SK-N-SH (cell line): ENCODE results near the gene LIPA. TPM values are rescaled to one million over a fixed set of nuclear protein-coding genes. Genes with fewer than 3 reads are reported as not detected.

Source experiments
- CTCF ChIA-PET: fragments of 300-600, 350-600 bp; formaldehyde crosslinking; extraction: SDS; loops from one replicate; lab custom pipeline; 2021; lab: Yijun Ruan, JAX
- POLR2A ChIA-PET: fragments of 350-600 bp; sonication (Branson Sonifier 250); formaldehyde crosslinking; extraction: SDS; loops from one replicate; lab custom pipeline; 2020; ENCODE audit warnings: antibody characterized with exemption, inconsistent platforms; lab: Yijun Ruan, JAX
- DNase-seq: peaks from one replicate; pipeline ENCODE4 v3.0.0; 2012
- H2AFZ ChIP-seq: fragments of 200-600 bp; sonication (generic); 2 replicates; pipeline ENCODE4 v1.8.1; 2016; ENCODE audit warnings: antibody characterized with exemption, mild to moderate bottlenecking, low read depth
- H3F3A ChIP-seq: fragments of 200-600 bp; sonication (generic); replicated peaks from 2 replicates; pipeline ENCODE3; 2016; ENCODE audit warnings: antibody characterized with exemption, mild to moderate bottlenecking; ENCODE audit not compliant: insufficient read depth
- H3K27ac ChIP-seq, 2 experiments: fragments of 200-500 bp in 1 of 2; fragments of 200-600 bp in 1 of 2; sonication (Bioruptor generic) in 1 of 2; sonication (generic), shearing (Covaris generic) in 1 of 2; 2 replicates each; pipeline versions ENCODE4 v1.5.1 to v1.6.1; 2014 to 2016; ENCODE audit warnings: low read depth in 2 of 2, inconsistent platforms in 1 of 2, low read length in 1 of 2, mild to moderate bottlenecking in 1 of 2, mixed read lengths in 1 of 2
- H3K27me3 ChIP-seq: fragments of 200-600 bp; sonication (generic), shearing (Covaris generic); 2 replicates; pipeline ENCODE4 v1.6.1; 2016; ENCODE audit warnings: mixed run types; ENCODE audit not compliant: insufficient read depth
- H3K36me3 ChIP-seq, 2 experiments: fragments of 200-500 bp in 1 of 2; fragments of 200-600 bp in 1 of 2; sonication (Bioruptor generic) in 1 of 2; sonication (generic) in 1 of 2; replicated peaks in 1 of 2; 2 replicates each; pipeline versions ENCODE3 to v1.5.1; 2014 to 2016; ENCODE audit warnings: low read length in 1 of 2, mild to moderate bottlenecking in 1 of 2; ENCODE audit not compliant: insufficient read depth in 2 of 2, control insufficient read depth in 1 of 2
- H3K4me1 ChIP-seq, 2 experiments: fragments of 200-500 bp in 1 of 2; fragments of 200-600 bp in 1 of 2; sonication (Bioruptor generic) in 1 of 2; sonication (generic), shearing (Covaris generic) in 1 of 2; 2 replicates each; pipeline versions ENCODE4 v1.5.1 to v1.6.1; 2014 to 2016; ENCODE audit warnings: low read depth in 1 of 2, low read length in 1 of 2, mixed run types in 1 of 2; ENCODE audit not compliant: insufficient read depth in 2 of 2, control insufficient read depth in 1 of 2
- H3K4me2 ChIP-seq: fragments of 200-600 bp; sonication (generic), shearing (Covaris generic); 2 replicates; pipeline ENCODE4 v1.6.1; 2017; ENCODE audit warnings: mixed run types
- H3K4me3 ChIP-seq, 2 experiments: fragments of 200-500 bp in 1 of 2; fragments of 200-600 bp in 1 of 2; sonication (Bioruptor generic) in 1 of 2; sonication (generic), shearing (Covaris generic) in 1 of 2; 2 replicates each; pipeline versions ENCODE4 v1.5.1 to v1.8.1; 2014 to 2016; ENCODE audit warnings: low read depth in 2 of 2, inconsistent platforms in 1 of 2, low read length in 1 of 2, mild to moderate bottlenecking in 1 of 2, mixed read lengths in 1 of 2, moderate library complexity in 1 of 2
- H3K79me2 ChIP-seq: fragments of 200-600 bp; sonication (generic); 2 replicates; pipeline ENCODE4 v1.8.1; 2017; ENCODE audit warnings: mild to moderate bottlenecking; ENCODE audit not compliant: insufficient read depth
- H3K9ac ChIP-seq: fragments of 200-600 bp; sonication (generic); 2 replicates; pipeline ENCODE4 v1.6.1; 2017; ENCODE audit warnings: mixed run types
- H3K9me2 ChIP-seq: fragments of 200-600 bp; sonication (generic); 2 replicates; pipeline ENCODE4 v1.6.1; 2017; ENCODE audit warnings: mixed run types
- H3K9me3 ChIP-seq: fragments of 200-600 bp; sonication (generic); 2 replicates; pipeline ENCODE4 v1.6.1; 2017; ENCODE audit warnings: mixed run types, mild to moderate bottlenecking, moderate library complexity
- H4K20me1 ChIP-seq: fragments of 200-600 bp; sonication (generic); 2 replicates; pipeline ENCODE4 v1.6.1; 2017; ENCODE audit warnings: mild to moderate bottlenecking, mixed run types; ENCODE audit not compliant: insufficient read depth
- CHD2 ChIP-seq: fragments of 150-350 bp; IDR thresholded peaks from 2 replicates; pipeline ENCODE4 v1.6.1; 2018; ENCODE audit warnings: low read length; ENCODE audit not compliant: partially characterized antibody
- FOXJ3 ChIP-seq: sonication (generic); formaldehyde crosslinking; IDR thresholded peaks from 2 replicates; pipeline ENCODE4 v1.5.1; 2020; ENCODE audit warnings: mild to moderate bottlenecking, missing genetic modification reagents
- GABPA ChIP-seq: IDR thresholded peaks from 2 replicates; pipeline ENCODE4 v1.4.0; 2012; ENCODE audit warnings: low read depth, mild to moderate bottlenecking
- RAD21 ChIP-seq: IDR thresholded peaks from 2 replicates; pipeline ENCODE4 v1.6.1; 2012; ENCODE audit warnings: mild to moderate bottlenecking, low read length
- RFX5 ChIP-seq: IDR thresholded peaks from 2 replicates; pipeline ENCODE4 v1.6.1; 2012; ENCODE audit warnings: mild to moderate bottlenecking, improper control_type of control experiment, low read length
- RXRA ChIP-seq: IDR thresholded peaks from 2 replicates; pipeline ENCODE4 v1.4.0; 2012; ENCODE audit warnings: low read depth, mild to moderate bottlenecking, borderline replicate concordance
- SIN3A ChIP-seq: IDR thresholded peaks from 2 replicates; pipeline ENCODE4 v1.6.1; 2012; ENCODE audit warnings: low read depth, mild to moderate bottlenecking, low read length, moderate library complexity, borderline replicate concordance
- SMC3 ChIP-seq: IDR thresholded peaks from 2 replicates; pipeline ENCODE4 v1.6.1; 2012; ENCODE audit warnings: low read depth, low read length, improper control_type of control experiment
- TEAD4 ChIP-seq: IDR thresholded peaks from 2 replicates; pipeline ENCODE4 v1.4.0; 2012; ENCODE audit warnings: mild to moderate bottlenecking, borderline replicate concordance; ENCODE audit not compliant: insufficient read depth
- YY1 ChIP-seq: IDR thresholded peaks from 2 replicates; pipeline ENCODE4 v1.4.0; 2012; ENCODE audit warnings: low read depth, mild to moderate bottlenecking
- polyA plus RNA-seq, 3 experiments: library from polyadenylated mRNA; depleted of rRNA; stranded (reverse); fragments of >200 nt; gene quantifications; 2 replicates each; pipeline ENCODE4 v1.2.3, GENCODE V29; 2012
- TF ChIP-seq, protein P1 (sequence below): IDR thresholded peaks from 2 replicates; pipeline ENCODE4 v1.4.0; 2012; ENCODE audit warnings: low read depth, borderline replicate concordance
- TF ChIP-seq, protein P2 (sequence below): IDR thresholded peaks from 2 replicates; pipeline ENCODE4 v1.4.0; 2012; ENCODE audit warnings: low read depth
- TF ChIP-seq, protein P3 (sequence below): IDR thresholded peaks from 2 replicates; pipeline ENCODE4 v1.4.0; 2012; ENCODE audit warnings: low read depth, borderline replicate concordance
- TF ChIP-seq, protein P4 (sequence below): fragments of 200-600 bp; sonication (generic); IDR thresholded peaks from 2 replicates; pipeline ENCODE4 v1.6.1; 2017; ENCODE audit warnings: antibody characterized with exemption, mild to moderate bottlenecking, moderate library complexity
- TF ChIP-seq, protein P5 (sequence below): fragments of 150-350 bp; IDR thresholded peaks from 2 replicates; pipeline ENCODE4 v1.6.1; 2016; ENCODE audit warnings: mild to moderate bottlenecking, low read depth, low read length
- TF ChIP-seq, protein P6 (sequence below): IDR thresholded peaks from 2 replicates; pipeline ENCODE4 v1.6.1; 2012; ENCODE audit warnings: mild to moderate bottlenecking, low read depth, low read length, moderate library complexity

LIPA gene
- polyA plus RNA-seq, 1 of the 3 experiments (the other 2 are of a cell fraction), result 43.2 TPM

DNA sequence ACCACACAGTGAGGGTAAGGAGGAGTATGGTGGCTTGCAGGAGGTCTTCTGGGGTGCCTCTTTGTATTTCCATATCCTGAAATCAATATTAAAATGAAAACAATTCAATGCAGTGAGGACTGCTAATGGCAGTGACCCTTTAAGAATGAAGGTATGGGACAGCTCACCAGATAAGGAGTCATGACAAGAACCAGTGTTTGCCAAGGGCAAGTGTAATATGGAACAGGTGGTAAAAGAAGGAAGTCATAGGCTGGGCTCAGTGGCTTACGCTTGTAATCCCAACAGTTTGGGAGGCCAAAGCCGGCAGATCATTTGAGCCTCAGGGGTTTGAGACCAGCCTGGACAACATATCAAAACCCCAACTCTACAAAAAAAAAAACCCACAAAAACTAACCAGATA is 20.0 kb upstream of the LIPA start (continued):
- TF ChIP-seq, protein P1, sequence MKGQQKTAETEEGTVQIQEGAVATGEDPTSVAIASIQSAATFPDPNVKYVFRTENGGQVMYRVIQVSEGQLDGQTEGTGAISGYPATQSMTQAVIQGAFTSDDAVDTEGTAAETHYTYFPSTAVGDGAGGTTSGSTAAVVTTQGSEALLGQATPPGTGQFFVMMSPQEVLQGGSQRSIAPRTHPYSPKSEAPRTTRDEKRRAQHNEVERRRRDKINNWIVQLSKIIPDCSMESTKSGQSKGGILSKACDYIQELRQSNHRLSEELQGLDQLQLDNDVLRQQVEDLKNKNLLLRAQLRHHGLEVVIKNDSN, result no peak
- TF ChIP-seq, protein P2, sequence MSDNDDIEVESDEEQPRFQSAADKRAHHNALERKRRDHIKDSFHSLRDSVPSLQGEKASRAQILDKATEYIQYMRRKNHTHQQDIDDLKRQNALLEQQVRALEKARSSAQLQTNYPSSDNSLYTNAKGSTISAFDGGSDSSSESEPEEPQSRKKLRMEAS, result no peak
- no peak for TF ChIP-seq FOXJ3 (CRISPR knock-in tag)
- TF ChIP-seq, protein P3, sequence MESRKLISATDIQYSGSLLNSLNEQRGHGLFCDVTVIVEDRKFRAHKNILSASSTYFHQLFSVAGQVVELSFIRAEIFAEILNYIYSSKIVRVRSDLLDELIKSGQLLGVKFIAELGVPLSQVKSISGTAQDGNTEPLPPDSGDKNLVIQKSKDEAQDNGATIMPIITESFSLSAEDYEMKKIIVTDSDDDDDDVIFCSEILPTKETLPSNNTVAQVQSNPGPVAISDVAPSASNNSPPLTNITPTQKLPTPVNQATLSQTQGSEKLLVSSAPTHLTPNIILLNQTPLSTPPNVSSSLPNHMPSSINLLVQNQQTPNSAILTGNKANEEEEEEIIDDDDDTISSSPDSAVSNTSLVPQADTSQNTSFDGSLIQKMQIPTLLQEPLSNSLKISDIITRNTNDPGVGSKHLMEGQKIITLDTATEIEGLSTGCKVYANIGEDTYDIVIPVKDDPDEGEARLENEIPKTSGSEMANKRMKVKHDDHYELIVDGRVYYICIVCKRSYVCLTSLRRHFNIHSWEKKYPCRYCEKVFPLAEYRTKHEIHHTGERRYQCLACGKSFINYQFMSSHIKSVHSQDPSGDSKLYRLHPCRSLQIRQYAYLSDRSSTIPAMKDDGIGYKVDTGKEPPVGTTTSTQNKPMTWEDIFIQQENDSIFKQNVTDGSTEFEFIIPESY, result no peak

DNA sequence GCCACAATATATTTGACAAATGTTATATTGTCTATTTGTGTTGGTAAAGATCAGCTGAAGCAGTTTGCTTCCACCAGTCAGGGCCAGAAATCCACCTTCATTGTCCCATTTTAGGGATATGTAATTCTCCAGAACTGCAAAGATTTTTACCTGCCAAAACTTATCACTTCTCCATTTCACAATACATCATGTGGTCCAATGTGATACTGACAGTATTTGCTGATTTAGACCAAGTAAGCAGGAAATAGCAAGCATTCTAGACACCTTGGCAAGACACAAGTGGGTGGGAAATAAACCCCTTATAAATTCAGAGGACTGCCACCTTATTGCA is 18.5 kb upstream of the LIPA start:
- no peak for TF ChIP-seq SIN3A
- no peak for TF ChIP-seq RFX5
- TF ChIP-seq FOXJ3 (CRISPR knock-in tag), result no peak
- TF ChIP-seq, protein P1, result no peak
- TF ChIP-seq, protein P4, sequence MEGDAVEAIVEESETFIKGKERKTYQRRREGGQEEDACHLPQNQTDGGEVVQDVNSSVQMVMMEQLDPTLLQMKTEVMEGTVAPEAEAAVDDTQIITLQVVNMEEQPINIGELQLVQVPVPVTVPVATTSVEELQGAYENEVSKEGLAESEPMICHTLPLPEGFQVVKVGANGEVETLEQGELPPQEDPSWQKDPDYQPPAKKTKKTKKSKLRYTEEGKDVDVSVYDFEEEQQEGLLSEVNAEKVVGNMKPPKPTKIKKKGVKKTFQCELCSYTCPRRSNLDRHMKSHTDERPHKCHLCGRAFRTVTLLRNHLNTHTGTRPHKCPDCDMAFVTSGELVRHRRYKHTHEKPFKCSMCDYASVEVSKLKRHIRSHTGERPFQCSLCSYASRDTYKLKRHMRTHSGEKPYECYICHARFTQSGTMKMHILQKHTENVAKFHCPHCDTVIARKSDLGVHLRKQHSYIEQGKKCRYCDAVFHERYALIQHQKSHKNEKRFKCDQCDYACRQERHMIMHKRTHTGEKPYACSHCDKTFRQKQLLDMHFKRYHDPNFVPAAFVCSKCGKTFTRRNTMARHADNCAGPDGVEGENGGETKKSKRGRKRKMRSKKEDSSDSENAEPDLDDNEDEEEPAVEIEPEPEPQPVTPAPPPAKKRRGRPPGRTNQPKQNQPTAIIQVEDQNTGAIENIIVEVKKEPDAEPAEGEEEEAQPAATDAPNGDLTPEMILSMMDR, result no peak
- TF ChIP-seq, protein P5, sequence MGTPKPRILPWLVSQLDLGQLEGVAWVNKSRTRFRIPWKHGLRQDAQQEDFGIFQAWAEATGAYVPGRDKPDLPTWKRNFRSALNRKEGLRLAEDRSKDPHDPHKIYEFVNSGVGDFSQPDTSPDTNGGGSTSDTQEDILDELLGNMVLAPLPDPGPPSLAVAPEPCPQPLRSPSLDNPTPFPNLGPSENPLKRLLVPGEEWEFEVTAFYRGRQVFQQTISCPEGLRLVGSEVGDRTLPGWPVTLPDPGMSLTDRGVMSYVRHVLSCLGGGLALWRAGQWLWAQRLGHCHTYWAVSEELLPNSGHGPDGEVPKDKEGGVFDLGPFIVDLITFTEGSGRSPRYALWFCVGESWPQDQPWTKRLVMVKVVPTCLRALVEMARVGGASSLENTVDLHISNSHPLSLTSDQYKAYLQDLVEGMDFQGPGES, result no peak
- no peak for TF ChIP-seq CHD2
- TF ChIP-seq RXRA, result no peak
- no peak for TF ChIP-seq YY1
- TF ChIP-seq, protein P3, result no peak
- no peak for TF ChIP-seq RAD21
- TF ChIP-seq TEAD4, result no peak
- no peak for TF ChIP-seq GABPA
- TF ChIP-seq SMC3, result no peak
- TF ChIP-seq, protein P6, sequence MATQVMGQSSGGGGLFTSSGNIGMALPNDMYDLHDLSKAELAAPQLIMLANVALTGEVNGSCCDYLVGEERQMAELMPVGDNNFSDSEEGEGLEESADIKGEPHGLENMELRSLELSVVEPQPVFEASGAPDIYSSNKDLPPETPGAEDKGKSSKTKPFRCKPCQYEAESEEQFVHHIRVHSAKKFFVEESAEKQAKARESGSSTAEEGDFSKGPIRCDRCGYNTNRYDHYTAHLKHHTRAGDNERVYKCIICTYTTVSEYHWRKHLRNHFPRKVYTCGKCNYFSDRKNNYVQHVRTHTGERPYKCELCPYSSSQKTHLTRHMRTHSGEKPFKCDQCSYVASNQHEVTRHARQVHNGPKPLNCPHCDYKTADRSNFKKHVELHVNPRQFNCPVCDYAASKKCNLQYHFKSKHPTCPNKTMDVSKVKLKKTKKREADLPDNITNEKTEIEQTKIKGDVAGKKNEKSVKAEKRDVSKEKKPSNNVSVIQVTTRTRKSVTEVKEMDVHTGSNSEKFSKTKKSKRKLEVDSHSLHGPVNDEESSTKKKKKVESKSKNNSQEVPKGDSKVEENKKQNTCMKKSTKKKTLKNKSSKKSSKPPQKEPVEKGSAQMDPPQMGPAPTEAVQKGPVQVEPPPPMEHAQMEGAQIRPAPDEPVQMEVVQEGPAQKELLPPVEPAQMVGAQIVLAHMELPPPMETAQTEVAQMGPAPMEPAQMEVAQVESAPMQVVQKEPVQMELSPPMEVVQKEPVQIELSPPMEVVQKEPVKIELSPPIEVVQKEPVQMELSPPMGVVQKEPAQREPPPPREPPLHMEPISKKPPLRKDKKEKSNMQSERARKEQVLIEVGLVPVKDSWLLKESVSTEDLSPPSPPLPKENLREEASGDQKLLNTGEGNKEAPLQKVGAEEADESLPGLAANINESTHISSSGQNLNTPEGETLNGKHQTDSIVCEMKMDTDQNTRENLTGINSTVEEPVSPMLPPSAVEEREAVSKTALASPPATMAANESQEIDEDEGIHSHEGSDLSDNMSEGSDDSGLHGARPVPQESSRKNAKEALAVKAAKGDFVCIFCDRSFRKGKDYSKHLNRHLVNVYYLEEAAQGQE, result no peak
- no peak overlapping the region for H2AFZ ChIP-seq
- no peaks in the 10 kb centered on the region for H4K20me1 ChIP-seq
- no peaks in the 10 kb centered on the region for H3K27me3 ChIP-seq
- H3K27ac ChIP-seq, result no peak overlapping the region
- H3K4me2 ChIP-seq, result no peak overlapping the region
- H3F3A ChIP-seq, result no peaks in the 10 kb centered on the region
- POLR2A ChIA-PET, result no interaction called here
- H3K79me2 ChIP-seq, result no peaks in the 10 kb centered on the region
- H3K36me3 ChIP-seq, result no peaks in the 10 kb centered on the region
- no peaks in the 10 kb centered on the region for H3K9me3 ChIP-seq
- peaks cover 0 to 4% of the 10 kb centered on the region in 2 experiments; a peak in 2 of 4 replicates for H3K4me1 ChIP-seq
- H3K9me2 ChIP-seq, result no peaks in the 10 kb centered on the region
- no peak overlapping the region for H3K9ac ChIP-seq
- CTCF ChIA-PET, result interaction anchor here (0.8 to 2.1 kb wide), 2 partner anchors 72 to 99 kb away, joined by 4 to 8 read pairs; no protein-coding TSS in a partner anchor
- no peak overlapping the region for H3K4me3 ChIP-seq
- no peak for DNase-seq
